OCI-LY1 (cell line): ENCODE measurements around the gene ERCC2.

ENCODE experiments used
- H2AFZ ChIP-seq: fragments of 200-600 bp; sonication (generic), shearing (Covaris generic); 2 replicates; pipeline ENCODE4 v1.6.0; 2014; ENCODE audit warnings: antibody characterized with exemption, mild to moderate bottlenecking, low read length
- H3F3A ChIP-seq: fragments of 200-600 bp; sonication (generic), shearing (Covaris generic); 2 replicates; pipeline ENCODE4 v1.6.0; 2014; ENCODE audit warnings: mild to moderate bottlenecking, antibody characterized with exemption, low read length, moderate library complexity; ENCODE audit not compliant: insufficient read depth
- H3K27ac ChIP-seq: fragments of 200-600 bp; sonication (generic); 2 replicates; pipeline ENCODE4 v1.5.1; 2014; ENCODE audit warnings: low read length, mixed run types, mild to moderate bottlenecking, low read depth; ENCODE audit not compliant: poor library complexity, severe bottlenecking
- H3K27me3 ChIP-seq: fragments of 200-600 bp; sonication (generic); 2 replicates; pipeline ENCODE4 v1.6.0; 2014; ENCODE audit warnings: antibody characterized with exemption, mild to moderate bottlenecking, low read length, moderate library complexity; ENCODE audit not compliant: insufficient read depth
- H3K36me3 ChIP-seq: fragments of 200-600 bp; sonication (generic); 2 replicates; pipeline ENCODE4 v1.6.1; 2014; ENCODE audit warnings: mild to moderate bottlenecking, antibody characterized with exemption, low read length, moderate library complexity, mixed read lengths; ENCODE audit not compliant: insufficient read depth
- H3K4me1 ChIP-seq: fragments of 200-600 bp; sonication (generic); 2 replicates; pipeline ENCODE4 v1.5.1; 2014; ENCODE audit warnings: mild to moderate bottlenecking, low read length, moderate library complexity; ENCODE audit not compliant: insufficient read depth, severe bottlenecking
- H3K4me2 ChIP-seq: fragments of 200-600 bp; sonication (generic), shearing (Covaris generic); 2 replicates; pipeline ENCODE4 v1.6.1; 2014; ENCODE audit warnings: low read length
- H3K4me3 ChIP-seq: fragments of 200-600 bp; sonication (generic); 2 replicates; pipeline ENCODE4 v1.5.1; 2014; ENCODE audit warnings: low read length, low read depth, mild to moderate bottlenecking, mixed read lengths; ENCODE audit not compliant: poor library complexity, severe bottlenecking
- H3K79me2 ChIP-seq: fragments of 200-600 bp; shearing (Covaris generic); 2 replicates; pipeline ENCODE4 v1.6.1; 2016; ENCODE audit warnings: mixed run types, low read length, mixed read lengths; ENCODE audit not compliant: insufficient read depth
- H3K9ac ChIP-seq: fragments of 200-600 bp; sonication (generic), shearing (Covaris generic); 2 replicates; pipeline ENCODE4 v1.6.1; 2014; ENCODE audit warnings: mild to moderate bottlenecking, low read length, mixed read lengths
- H3K9me2 ChIP-seq: fragments of 200-600 bp; sonication (generic), shearing (Covaris generic); 2 replicates; pipeline ENCODE4 v1.6.1; 2014; ENCODE audit warnings: low read depth, mild to moderate bottlenecking, low read length, mixed read lengths
- H3K9me3 ChIP-seq: fragments of 200-600 bp; shearing (Covaris generic); 2 replicates; pipeline ENCODE4 v1.6.1; 2014; ENCODE audit warnings: low read length, mixed read lengths
- H4K20me1 ChIP-seq: fragments of 200-600 bp; sonication (generic), shearing (Covaris generic); 2 replicates; pipeline ENCODE4 v1.6.0; 2016; ENCODE audit warnings: mild to moderate bottlenecking, low read length; ENCODE audit not compliant: insufficient read depth
- CTCF ChIP-seq: fragments of 200-600 bp; sonication (generic), shearing (Covaris generic); IDR thresholded peaks from 2 replicates; pipeline ENCODE4 v1.5.1; 2017; ENCODE audit warnings: mild to moderate bottlenecking, antibody characterized with exemption, low read length, moderate library complexity, mixed read lengths
- EZH2 ChIP-seq: fragments of 200-600 bp; sonication (generic), shearing (Covaris generic); IDR thresholded peaks from 2 replicates; pipeline ENCODE4 v1.8.0; 2017; ENCODE audit warnings: borderline replicate concordance, mixed run types, mild to moderate bottlenecking, antibody characterized with exemption, low read length, moderate library complexity, mixed read lengths

Gene ERCC2

GRCh38 chr19:45368737-45369340 lies 1.5 kb downstream of the ERCC2 start:
- H3K27me3 ChIP-seq = no peaks in the 10 kb centered on the region
- H3K27ac ChIP-seq = no peak overlapping the region
- H3K4me2 ChIP-seq = peak overlapping the region; percentile 98
- TF ChIP-seq CTCF (no peak), EZH2 (no peak)
- H3F3A ChIP-seq = no peaks in the 10 kb centered on the region
- H3K9me2 ChIP-seq = no peaks in the 10 kb centered on the region
- H3K4me1 ChIP-seq = peaks cover 20% of the 10 kb centered on the region
- no peak overlapping the region; the same call in 1 of the 2 replicates for H3K9ac ChIP-seq
- no peaks in the 10 kb centered on the region for H3K79me2 ChIP-seq
- H3K9me3 ChIP-seq = no peaks in the 10 kb centered on the region
- H3K4me3 ChIP-seq = peak overlapping the region; percentile 7
- H3K36me3 ChIP-seq = peaks cover 20% of the 10 kb centered on the region; the same call in 1 of the 2 replicates
- no peaks in the 10 kb centered on the region for H4K20me1 ChIP-seq
- H2AFZ ChIP-seq = no peak overlapping the region

GRCh38 chr19:45368127-45368526 lies 2.2 kb downstream of the ERCC2 start:
- no peak overlapping the region for H3K27ac ChIP-seq
- no peak overlapping the region for H3K9ac ChIP-seq
- TF ChIP-seq EZH2 (no peak), CTCF (no peak)
- H3K27me3 ChIP-seq = no peaks in the 10 kb centered on the region
- H3K4me1 ChIP-seq = peaks cover 20% of the 10 kb centered on the region
- no peak overlapping the region for H3K4me3 ChIP-seq
- H3K36me3 ChIP-seq = peaks cover 26% of the 10 kb centered on the region; the same call in 1 of the 2 replicates
- H3K4me2 ChIP-seq = no peak overlapping the region
- H4K20me1 ChIP-seq = no peaks in the 10 kb centered on the region
- H3K79me2 ChIP-seq = no peaks in the 10 kb centered on the region
- no peak overlapping the region for H2AFZ ChIP-seq
- H3K9me3 ChIP-seq = no peaks in the 10 kb centered on the region
- no peaks in the 10 kb centered on the region for H3K9me2 ChIP-seq
- H3F3A ChIP-seq = no peaks in the 10 kb centered on the region

- no peak for TF ChIP-seq CTCF
- H3K36me3 ChIP-seq = peaks cover 46% of the 10 kb centered on the region; the same call in 1 of the 2 replicates
- H4K20me1 ChIP-seq = no peaks in the 10 kb centered on the region
Measured at GRCh38 chr19:45364696-45365095, 5.7 kb downstream of the ERCC2 start.

More at GRCh38 chr19:45364696-45365095, 5.7 kb downstream of the ERCC2 start:
- Histone ChIP-seq H3K4me1 (peaks cover 11% of the 10 kb centered on the region), H3K4me3 (no peak overlapping the region), H3K4me2 (no peak overlapping the region), H3K9me3 (no peaks in the 10 kb centered on the region), H3K79me2 (no peaks in the 10 kb centered on the region), H3K27me3 (no peaks in the 10 kb centered on the region), H2AFZ (no peak overlapping the region), H3K9me2 (no peaks in the 10 kb centered on the region), H3K27ac (no peak overlapping the region), H3K9ac (no peak overlapping the region), H3F3A (no peaks in the 10 kb centered on the region)
